H1 (cell line): ENCODE results near the gene ZRANB1. TPM values are rescaled to one million over a fixed set of nuclear protein-coding genes. Genes with fewer than 3 reads are reported as not detected.

Source experiments
- CTCF ChIA-PET: fragments of 300-600 bp; sonication (Branson Sonifier 250); formaldehyde crosslinking; loops from one replicate; lab custom pipeline; 2021; ENCODE audit not compliant: partially characterized antibody; lab: Charles Lee
- POLR2A ChIA-PET: fragments of 300-600 bp; sonication (Branson Sonifier 250); formaldehyde crosslinking; loops from one replicate; lab custom pipeline; 2021; ENCODE audit warnings: inconsistent platforms; ENCODE audit not compliant: partially characterized antibody; lab: Charles Lee
- DNase-seq, 2 experiments: peaks; one replicate each; pipeline versions ENCODE4 v3.0.0 to v3.0.0-alpha.2; 2010 to 2022; ENCODE audit warnings: low spot score in 2 of 2, low read depth in 1 of 2, mixed read lengths in 1 of 2
- FAIRE-seq: peaks from 2 replicates; lab custom pipeline; 2011; peaks lifted over from hg19 to GRCh38; lab: Jason Lieb, UNC
- H2AFZ ChIP-seq: 2 replicates; pipeline ENCODE4 v1.8.1; 2012; ENCODE audit warnings: low read length, inconsistent platforms
- H2AK5ac ChIP-seq: 2 replicates; pipeline ENCODE4 v1.6.1; 2013; ENCODE audit warnings: low read depth, low read length
- H2BK120ac ChIP-seq: replicated peaks from 2 replicates; pipeline ENCODE3; 2013; ENCODE audit warnings: low read depth, low read length, inconsistent platforms
- H2BK12ac ChIP-seq: 2 replicates; pipeline ENCODE4 v1.6.1; 2013; ENCODE audit warnings: low read depth, low read length
- H2BK15ac ChIP-seq: 2 replicates; pipeline ENCODE4 v1.6.1; 2013; ENCODE audit warnings: low read length
- H2BK20ac ChIP-seq: 2 replicates; pipeline ENCODE4 v1.6.1; 2013; ENCODE audit warnings: low read length
- H2BK5ac ChIP-seq: 2 replicates; pipeline ENCODE4 v1.6.1; 2013; ENCODE audit warnings: low read depth, low read length
- H3K14ac ChIP-seq: 2 replicates; pipeline ENCODE4 v1.6.1; 2013; ENCODE audit warnings: inconsistent platforms; ENCODE audit not compliant: insufficient read length
- H3K18ac ChIP-seq: 2 replicates; pipeline ENCODE4 v1.6.1; 2013; ENCODE audit warnings: low read length; ENCODE audit errors: extremely low read depth
- H3K23ac ChIP-seq: 2 replicates; pipeline ENCODE4 v1.6.1; 2013; ENCODE audit warnings: inconsistent platforms; ENCODE audit not compliant: insufficient read length
- H3K23me2 ChIP-seq: 2 replicates; pipeline ENCODE4 v1.6.1; 2013; ENCODE audit warnings: low read depth, low read length
- H3K27ac ChIP-seq: 2 replicates; pipeline ENCODE4 v1.6.1; 2011; ENCODE audit warnings: low read depth, low read length, inconsistent platforms
- H3K27me3 ChIP-seq, 4 experiments: replicated peaks in 1 of 4; 1 replicate in 1 of 4; 2 replicates in 3 of 4; pipeline versions ENCODE4 v1.6.1 to v1.8.1; 2011 to 2013; ENCODE audit warnings: low read length in 3 of 4, mild to moderate bottlenecking in 3 of 4, inconsistent platforms in 2 of 4, mixed read lengths in 2 of 4, moderate library complexity in 1 of 4; ENCODE audit not compliant: control insufficient read depth in 3 of 4, insufficient read depth in 3 of 4; ENCODE audit errors: extremely low read depth in 1 of 4
- H3K36me3 ChIP-seq, 4 experiments: 2 replicates each; pipeline versions ENCODE4 v1.6.1 to v1.8.1; 2011 to 2013; ENCODE audit warnings: mild to moderate bottlenecking in 4 of 4, low read length in 3 of 4, moderate library complexity in 2 of 4, control low read depth in 1 of 4, inconsistent platforms in 1 of 4; ENCODE audit not compliant: insufficient read depth in 4 of 4, control insufficient read depth in 2 of 4
- H3K4ac ChIP-seq: replicated peaks from 2 replicates; pipeline ENCODE3; 2013; ENCODE audit warnings: low read length, low read depth, mixed read lengths, inconsistent platforms; ENCODE audit not compliant: insufficient read length
- H3K4me1 ChIP-seq, 4 experiments: replicated peaks in 1 of 4; 1 replicate in 1 of 4; 2 replicates in 3 of 4; pipeline versions ENCODE4 v1.6.1 to v1.8.1; 2011 to 2013; ENCODE audit warnings: low read length in 3 of 4, inconsistent platforms in 2 of 4, mixed read lengths in 1 of 4; ENCODE audit not compliant: insufficient read depth in 4 of 4, control insufficient read depth in 3 of 4
- H3K4me2 ChIP-seq, 2 experiments: 2 replicates each; pipeline versions ENCODE4 v1.6.1 to v1.8.1; 2011 to 2013; ENCODE audit warnings: low read depth in 2 of 2, low read length in 2 of 2, control low read depth in 1 of 2, inconsistent platforms in 1 of 2, mild to moderate bottlenecking in 1 of 2; ENCODE audit not compliant: insufficient read depth in 1 of 2
- H3K4me3 ChIP-seq, 4 experiments: fragments of 200-600, 300-600 bp in 1 of 4; sonication (generic), shearing (Covaris generic), sonication (Bioruptor Twin) in 1 of 4; 2 replicates each; pipeline versions ENCODE4 v1.5.1 to v1.8.1; 2011 to 2016; ENCODE audit warnings: low read length in 4 of 4, low read depth in 3 of 4, control low read depth in 2 of 4, inconsistent platforms in 2 of 4, mild to moderate bottlenecking in 2 of 4, mixed read lengths in 1 of 4, moderate library complexity in 1 of 4; ENCODE audit not compliant: insufficient read depth in 2 of 4; ENCODE audit errors: extremely low read depth in 1 of 4
- H3K56ac ChIP-seq: replicated peaks from 2 replicates; pipeline ENCODE3; 2013; ENCODE audit warnings: low read depth, mild to moderate bottlenecking, mixed read lengths, low read length, inconsistent platforms; ENCODE audit not compliant: insufficient read length
- H3K79me1 ChIP-seq: 2 replicates; pipeline ENCODE4 v1.6.1; 2013; ENCODE audit warnings: low read depth, low read length, control low read depth
- H3K79me2 ChIP-seq, 2 experiments: 2 replicates each; pipeline versions ENCODE4 v1.6.1 to v1.8.1; 2012 to 2013; ENCODE audit warnings: low read length in 2 of 2, mild to moderate bottlenecking in 2 of 2, inconsistent platforms in 1 of 2; ENCODE audit not compliant: insufficient read depth in 2 of 2, control insufficient read depth in 1 of 2
- H3K9ac ChIP-seq, 4 experiments: replicated peaks in 1 of 4; 1 replicate in 1 of 4; 2 replicates in 3 of 4; pipeline versions ENCODE4 v1.6.1 to v1.8.1; 2011 to 2013; ENCODE audit warnings: low read depth in 3 of 4, low read length in 3 of 4, control low read depth in 2 of 4, mild to moderate bottlenecking in 2 of 4, moderate library complexity in 2 of 4, inconsistent platforms in 1 of 4; ENCODE audit errors: extremely low read depth in 1 of 4
- H3K9me3 ChIP-seq, 2 experiments: 2 replicates each; pipeline versions ENCODE4 v1.6.1 to v1.8.1; 2012 to 2013; ENCODE audit warnings: mild to moderate bottlenecking in 2 of 2, moderate library complexity in 2 of 2, control low read depth in 1 of 2, inconsistent platforms in 1 of 2, low read depth in 1 of 2, low read length in 1 of 2, mixed read lengths in 1 of 2; ENCODE audit not compliant: insufficient read depth in 2 of 2
- H4K20me1 ChIP-seq, 2 experiments: replicated peaks in 1 of 2; 2 replicates each; pipeline versions ENCODE3 to v1.8.1; 2011 to 2013; ENCODE audit warnings: inconsistent platforms in 2 of 2, low read length in 2 of 2, mild to moderate bottlenecking in 1 of 2; ENCODE audit not compliant: insufficient read depth in 2 of 2, control insufficient read depth in 1 of 2
- H4K5ac ChIP-seq: 2 replicates; pipeline ENCODE4 v1.6.1; 2013; ENCODE audit warnings: low read length, low read depth, mixed read lengths, inconsistent platforms; ENCODE audit not compliant: insufficient read length
- H4K8ac ChIP-seq: 2 replicates; pipeline ENCODE4 v1.8.0; 2013; ENCODE audit warnings: mild to moderate bottlenecking, moderate library complexity, low read length, inconsistent platforms; ENCODE audit not compliant: insufficient read depth; ENCODE audit errors: extremely low read depth
- H4K91ac ChIP-seq: replicated peaks from 2 replicates; pipeline ENCODE3; 2013; ENCODE audit warnings: low read length, mixed read lengths, inconsistent platforms; ENCODE audit not compliant: insufficient read length
- BCL11A ChIP-seq, 2 experiments: IDR thresholded peaks; one replicate each; pipeline ENCODE4 v1.6.1; 2011; ENCODE audit warnings: low read depth in 2 of 2, low read length in 2 of 2, mild to moderate bottlenecking in 2 of 2
- GABPA ChIP-seq: IDR thresholded peaks from 2 replicates; pipeline ENCODE4 v1.6.1; 2011; ENCODE audit warnings: mild to moderate bottlenecking, low read length, moderate library complexity, borderline replicate concordance; ENCODE audit not compliant: insufficient read depth
- KDM5A ChIP-seq: fragments of 200-600 bp; IDR thresholded peaks from 2 replicates; pipeline ENCODE4 v1.7.1; 2012; ENCODE audit warnings: mild to moderate bottlenecking, low read length, inconsistent platforms, mixed read lengths
- POLR2AphosphoS5 ChIP-seq: IDR thresholded peaks from 2 replicates; pipeline ENCODE4 v1.6.1; 2011; ENCODE audit warnings: low read depth, low read length
- RFX5 ChIP-seq: IDR thresholded peaks from 2 replicates; pipeline ENCODE4 v1.6.1; 2011; ENCODE audit warnings: low read depth, low read length, improper control_type of control experiment, borderline replicate concordance
- RXRA ChIP-seq: IDR thresholded peaks from 2 replicates; pipeline ENCODE4 v1.6.1; 2011; ENCODE audit warnings: low read depth, mild to moderate bottlenecking, low read length, moderate library complexity; ENCODE audit not compliant: insufficient read depth
- SIN3A ChIP-seq, 2 experiments: IDR thresholded peaks in 1 of 2; conservative IDR thresholded peaks in 1 of 2; 2 replicates each; pipeline ENCODE4 v1.6.1; 2011 to 2012; ENCODE audit warnings: low read length in 2 of 2, improper control_type of control experiment in 1 of 2, low read depth in 1 of 2, mild to moderate bottlenecking in 1 of 2
- SIRT6 ChIP-seq: IDR thresholded peaks from one replicate; pipeline ENCODE4 v1.7.1; 2012; ENCODE audit warnings: low read length, inconsistent platforms
- SP4 ChIP-seq: IDR thresholded peaks from 2 replicates; pipeline ENCODE4 v1.6.1; 2012; ENCODE audit warnings: low read length, inconsistent platforms
- SRF ChIP-seq: IDR thresholded peaks from 2 replicates; pipeline ENCODE4 v1.6.1; 2011; ENCODE audit warnings: mild to moderate bottlenecking, low read depth, low read length, moderate library complexity
- USF2 ChIP-seq: IDR thresholded peaks from 2 replicates; pipeline ENCODE4 v1.6.1; 2011; ENCODE audit warnings: low read length, improper control_type of control experiment
- YY1 ChIP-seq: IDR thresholded peaks from 2 replicates; pipeline ENCODE4 v1.6.1; 2011; ENCODE audit warnings: low read depth, mild to moderate bottlenecking, low read length
- ZNF274 ChIP-seq: IDR thresholded peaks from 2 replicates; pipeline ENCODE4 v1.7.0; 2012; ENCODE audit warnings: low read length, borderline replicate concordance; ENCODE audit errors: extremely low read depth
- WGBS, 2 experiments: shearing (Covaris generic) in 1 of 2; methylation state at CpG; one replicate each; pipeline versions ENCODE4 v1.1.6 to v1.1.7; 2013 to 2015; ENCODE audit warnings: low lambda C conversion rate in 2 of 2, mixed read lengths in 2 of 2, inconsistent platforms in 1 of 2, low coverage in 1 of 2, missing lambda C conversion rate in 1 of 2; ENCODE audit not compliant: insufficient replicate concordance in 2 of 2, insufficient coverage in 1 of 2, insufficient read length in 1 of 2; ENCODE audit errors: extremely low coverage in 1 of 2, missing lambda C conversion rate in 1 of 2; 5-methylcytosine and 5-hydroxymethylcytosine counted together
- polyA plus RNA-seq, 7 experiments: library from polyadenylated mRNA; depleted of rRNA in 3 of 7; stranded (reverse) in 5 of 7; unstranded in 2 of 7; fragments of >200 nt in 5 of 7; fragments of 200-250 nt in 2 of 7; gene quantifications; 1 replicate in 5 of 7; 2 replicates in 1 of 7; 4 replicates in 1 of 7; pipeline versions ENCODE4 v1.2.1 to v1.2.3, GENCODE V29; 2011 to 2013; ENCODE audit warnings: missing spikeins in 2 of 7, mixed read lengths in 2 of 7
- total RNA-seq: library from RNA; stranded (reverse); fragmentation: NEBNext Ultra II Directional; extraction: Animal tissue kit (Norgen Biotek cat#: 25700); gene quantifications from 2 replicates; pipeline ENCODE4 v1.2.1, GENCODE V29; 2021

The ZRANB1 gene
- total and polyA plus RNA-seq, 2 of the 8 experiments (the other 6 are each of a cell fraction or from before 2014, with no cell fraction given) = 6.1 to 19.9 TPM

- TF ChIP-seq KDM5A (no peak), SIRT6 (no peak), ZNF274 (no peak), SIN3A (conservative IDR thresholded peaks at IDR 0.05 in 1 of 2, IDR thresholded peaks at IDR 0.05 in 1 of 2; ENCODE audit: low read depth in 1 of 2, low read length in 2 of 2) (no peak), RXRA (no peak), USF2 (no peak), SP4 (no peak), POLR2AphosphoS5 (no peak), RFX5 (no peak), GABPA (no peak), SRF (no peak), YY1 (no peak), BCL11A (IDR thresholded peaks at IDR 0.05; ENCODE audit: low read depth in 2 of 2, low read length in 2 of 2) (no peak)
- no peak overlapping the region for H3K4me2 ChIP-seq
- no peak overlapping the region for H2BK15ac ChIP-seq
- H3K56ac ChIP-seq = no peak overlapping the region
- no peaks in the 10 kb centered on the region for H3K79me1 ChIP-seq
- H3K14ac ChIP-seq = no peak overlapping the region
- H3K4ac ChIP-seq = no peak overlapping the region
- H4K8ac ChIP-seq = no peak overlapping the region
- H4K5ac ChIP-seq = no peak overlapping the region
- no peak overlapping the region for H2BK20ac ChIP-seq
- no peaks in the 10 kb centered on the region for H4K20me1 ChIP-seq
- no peaks in the 10 kb centered on the region for H3K79me2 ChIP-seq
- WGBS, 2 experiments = 92% methylated on average over 11 of the region's 11 CpGs; no CpG with 5 or more reads in 1 of the 2 experiments
- H2BK120ac ChIP-seq = no peak overlapping the region
- no peaks in the 10 kb centered on the region for H3K27me3 ChIP-seq
- H3K9me3 ChIP-seq = no peaks in the 10 kb centered on the region
- H3K23ac ChIP-seq = no peak overlapping the region
- no peak overlapping the region for H3K4me3 ChIP-seq
- no peak overlapping the region for H3K18ac ChIP-seq
- no peak overlapping the region for H4K91ac ChIP-seq
- no peak for DNase-seq
- no peak overlapping the region for H3K9ac ChIP-seq
- POLR2A ChIA-PET = no interaction called here
- no peak overlapping the region for H2AK5ac ChIP-seq
- CTCF ChIA-PET = interaction anchor here (1.4 kb wide), 1 partner anchor 11 kb away, joined by 3 read pairs; no protein-coding TSS in a partner anchor
- no peak for FAIRE-seq
- H3K27ac ChIP-seq = no peak overlapping the region
- no peak overlapping the region for H2AFZ ChIP-seq
- 0 out of 7 replicates have a peak, but pooled peaks cover 0 to 2% (median 0%) of the 10 kb centered on the region in 4 experiments for H3K4me1 ChIP-seq
- H2BK12ac ChIP-seq = no peak overlapping the region
- no peaks in the 10 kb centered on the region for H3K36me3 ChIP-seq
- H2BK5ac ChIP-seq = no peak overlapping the region
- H3K23me2 ChIP-seq = no peaks in the 10 kb centered on the region
These were observed 42.8 kb upstream of the ZRANB1 start for GRCh38 chr10:124899151-124899550.
